NCI-H1417 treated with DMSO at 0.1 percent for 48 hours (cell line): ENCODE data around the gene LRRC75A.
"Not testable (repeated sequence)": the region's sequence is repeated elsewhere in the genome, so short reads cannot be mapped to it uniquely, and the experiment has no call there.

Experiments used
- DNase-seq: peaks from one replicate; lab custom pipeline; 2025; lab: John Stamatoyannopoulos, UW

Gene LRRC75A

DNA sequence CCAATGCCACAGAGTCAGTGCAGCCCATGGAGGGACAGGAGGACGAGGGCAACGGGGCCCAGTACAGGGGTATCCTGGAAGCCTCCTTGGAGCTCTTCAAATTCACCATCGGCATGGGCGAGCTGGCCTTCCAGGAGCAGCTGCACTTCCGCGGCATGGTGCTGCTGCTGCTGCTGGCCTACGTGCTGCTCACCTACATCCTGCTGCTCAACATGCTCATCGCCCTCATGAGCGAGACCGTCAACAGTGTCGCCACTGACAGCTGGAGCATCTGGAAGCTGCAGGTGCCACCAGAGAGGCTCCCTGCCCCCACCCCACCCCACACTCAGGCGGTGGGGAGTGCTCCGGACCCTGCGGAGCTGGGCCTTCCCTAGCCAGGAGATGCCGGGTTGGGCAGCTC is 60.0 kb downstream of the LRRC75A start:
- DNase-seq, result no peak

DNA sequence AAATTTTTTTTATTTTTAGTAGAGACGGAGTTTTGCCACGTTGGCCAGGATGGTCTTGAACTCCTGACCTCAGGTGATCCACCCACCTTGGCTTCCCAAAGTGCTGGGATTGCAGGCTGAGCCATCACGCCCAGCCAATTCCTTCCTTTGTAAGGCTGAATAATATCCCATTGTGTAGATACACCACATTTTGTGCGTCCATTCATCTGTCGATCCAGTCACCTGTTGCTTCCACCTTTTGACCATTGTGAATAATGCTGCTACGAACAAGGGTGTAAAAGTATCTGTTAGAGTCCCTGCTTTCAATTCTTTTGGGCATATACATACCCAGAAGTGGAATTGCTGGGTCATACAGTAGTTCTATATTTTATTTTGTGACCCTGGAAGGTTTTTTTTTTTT is 61.3 kb downstream of the LRRC75A start:
- no peak for DNase-seq

DNA sequence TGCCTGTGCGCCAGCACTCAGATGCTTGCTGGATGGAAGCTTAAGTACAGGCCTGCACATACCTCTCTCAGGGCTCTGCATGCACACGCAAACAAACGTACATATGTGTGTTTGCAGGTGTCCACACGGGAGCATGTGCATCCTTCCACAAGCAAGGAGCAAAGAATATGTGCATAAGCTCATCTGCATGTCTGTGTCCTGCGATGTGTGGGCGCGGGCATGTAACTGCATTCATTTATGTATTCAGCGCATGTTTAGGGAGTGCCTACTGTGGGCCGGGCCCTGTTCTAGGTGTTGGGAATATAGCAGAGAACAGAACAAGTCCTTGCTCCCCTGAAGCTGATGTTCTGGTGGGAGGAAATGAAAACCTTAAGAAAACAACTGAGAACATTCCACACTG is 62.9 kb downstream of the LRRC75A start:
- DNase-seq, result no peak

DNA sequence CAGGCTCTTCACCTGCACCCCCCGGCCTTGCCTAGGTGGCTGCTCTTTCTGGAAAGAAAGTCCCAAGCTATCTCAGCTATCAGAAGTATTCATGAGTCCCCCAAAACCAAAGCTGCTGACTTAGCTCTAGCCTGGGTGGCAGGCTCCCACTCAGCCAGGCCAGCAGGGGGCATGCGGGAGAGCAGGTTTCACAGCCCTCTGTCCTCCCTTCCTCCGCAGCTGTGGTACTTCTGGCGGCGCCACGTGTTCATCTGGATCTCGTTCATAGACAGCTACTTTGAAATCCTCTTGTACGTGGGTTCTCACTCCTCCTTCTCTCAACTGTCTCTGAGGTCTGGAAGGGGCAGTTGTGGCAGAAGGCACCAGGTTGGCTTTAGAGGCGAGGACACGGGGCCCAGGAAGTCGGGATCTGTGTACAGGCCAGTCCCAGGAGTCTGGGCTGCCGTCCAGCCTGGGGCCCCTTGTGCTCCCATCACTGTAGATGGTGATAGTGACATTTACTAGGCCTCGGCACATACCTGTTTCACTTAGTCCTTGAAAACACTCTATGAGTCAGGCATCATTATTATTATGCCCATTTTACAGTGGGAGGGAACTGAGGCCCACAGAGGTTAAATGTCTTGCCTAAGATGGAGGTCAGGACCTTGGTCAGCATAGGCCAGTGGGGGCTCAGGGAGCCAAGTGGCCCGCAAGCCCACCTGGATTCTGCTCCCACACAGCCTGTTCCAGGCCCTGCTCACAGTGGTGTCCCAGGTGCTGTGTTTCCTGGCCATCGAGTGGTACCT is 63.7 kb downstream of the LRRC75A start:
- no peak for DNase-seq

DNA sequence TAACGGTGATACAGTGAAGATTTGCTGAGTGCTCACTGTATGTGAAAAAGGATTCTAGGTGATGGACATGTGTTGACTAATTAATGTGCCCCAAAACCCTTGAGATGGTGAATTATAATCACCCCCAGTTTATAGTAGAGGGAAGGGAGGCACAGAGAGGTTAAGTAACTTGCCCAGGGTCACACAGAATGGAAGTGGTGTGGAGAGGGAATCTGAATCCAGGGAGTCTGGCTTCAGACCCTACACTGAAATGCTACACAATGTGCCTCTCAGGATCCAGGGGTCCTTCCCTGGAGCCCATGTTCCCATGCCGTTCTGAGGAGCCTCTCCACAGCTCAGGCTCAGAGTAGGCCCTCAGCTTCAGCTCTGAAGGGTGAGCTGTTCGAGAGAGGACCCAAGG is 65.0 kb downstream of the LRRC75A start:
- no peak for DNase-seq

DNA sequence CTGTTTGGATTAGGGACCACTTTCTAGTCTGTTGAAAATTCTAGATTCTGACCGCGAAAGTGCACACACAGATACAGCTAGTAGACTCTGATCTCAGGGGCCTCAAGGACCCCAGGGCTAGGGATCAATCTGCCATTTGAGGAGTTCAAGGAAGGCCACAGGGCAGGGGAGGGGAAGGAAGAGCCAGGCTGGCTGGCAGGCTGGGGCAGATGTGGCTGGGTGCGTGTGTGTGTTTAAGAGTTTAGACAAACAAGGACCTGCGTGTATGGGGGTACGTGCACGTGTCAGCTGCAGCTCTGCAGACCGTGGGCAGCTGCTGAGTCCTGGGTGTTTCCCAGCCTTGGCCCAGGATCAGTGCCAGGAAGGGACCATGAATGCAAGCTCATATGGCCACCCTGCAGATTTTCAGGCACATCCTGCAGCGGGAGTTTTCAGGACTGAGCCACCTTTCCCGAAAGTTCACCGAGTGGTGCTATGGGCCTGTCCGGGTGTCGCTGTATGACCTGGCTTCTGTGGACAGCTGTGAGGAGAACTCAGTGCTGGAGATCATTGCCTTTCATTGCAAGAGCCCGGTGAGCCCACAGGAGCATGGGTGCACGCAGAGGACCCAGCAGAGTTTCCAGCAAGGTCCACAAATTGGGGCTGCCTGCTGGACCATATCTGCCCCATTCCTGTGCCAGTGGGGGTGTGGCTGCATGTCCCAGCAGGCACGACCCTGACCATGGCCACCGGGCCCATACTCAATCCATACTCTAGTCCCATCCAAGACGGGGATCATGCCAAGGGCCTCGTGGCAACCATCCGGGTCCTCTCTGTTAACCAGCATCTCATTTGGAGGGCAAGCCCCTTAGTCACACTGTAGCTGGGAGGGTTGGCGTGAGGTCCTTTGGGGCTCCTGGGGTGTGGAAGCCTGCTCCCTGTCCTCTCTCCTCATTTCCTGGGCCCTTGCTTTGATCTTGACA is 66.0 kb downstream of the LRRC75A start:
- DNase-seq, result no peak

DNA sequence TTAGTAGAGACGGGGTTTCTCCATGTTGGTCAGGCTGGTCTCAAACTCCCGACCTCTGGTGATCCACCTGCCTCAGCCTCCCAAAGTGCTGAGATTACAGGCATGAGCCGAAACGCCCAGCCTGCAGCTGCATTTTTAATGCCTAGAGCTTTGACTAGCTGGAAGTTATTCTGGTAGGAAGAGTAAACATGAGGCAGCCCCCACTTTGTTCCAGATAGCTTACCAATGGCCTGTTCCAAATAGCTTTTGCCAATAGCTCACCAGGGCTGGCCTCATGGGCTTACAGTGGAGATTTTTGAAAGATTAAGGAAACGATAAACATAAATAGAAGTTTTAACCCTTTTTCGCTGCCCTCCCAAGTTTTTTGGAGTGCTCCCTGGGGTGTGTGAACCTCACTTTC is 66.8 kb downstream of the LRRC75A start:
- no peak for DNase-seq

DNA sequence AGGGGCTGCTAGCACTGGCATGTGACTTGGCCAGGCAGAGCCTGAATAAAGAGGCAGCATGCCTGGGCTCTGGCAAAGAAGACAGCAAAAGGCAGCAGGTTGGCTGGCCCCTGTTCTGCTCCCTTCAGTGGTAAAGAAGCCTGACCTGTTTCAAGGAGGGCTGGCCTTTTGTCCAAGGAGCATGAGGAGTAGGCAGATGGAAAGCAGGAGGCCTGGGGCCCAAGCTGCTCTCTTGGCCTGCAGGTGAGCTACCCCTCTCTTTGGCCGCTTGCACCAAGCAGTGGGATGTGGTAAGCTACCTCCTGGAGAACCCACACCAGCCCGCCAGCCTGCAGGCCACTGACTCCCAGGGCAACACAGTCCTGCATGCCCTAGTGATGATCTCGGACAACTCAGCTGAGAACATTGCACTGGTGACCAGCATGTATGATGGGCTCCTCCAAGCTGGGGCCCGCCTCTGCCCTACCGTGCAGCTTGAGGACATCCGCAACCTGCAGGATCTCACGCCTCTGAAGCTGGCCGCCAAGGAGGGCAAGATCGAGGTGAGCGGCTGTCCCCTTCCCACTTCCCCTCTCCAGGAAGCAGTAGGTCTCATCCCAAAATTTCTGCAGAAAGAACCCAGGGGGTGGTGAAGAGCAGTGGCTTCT is 68.6 kb downstream of the LRRC75A start:
- no peak for DNase-seq

DNA sequence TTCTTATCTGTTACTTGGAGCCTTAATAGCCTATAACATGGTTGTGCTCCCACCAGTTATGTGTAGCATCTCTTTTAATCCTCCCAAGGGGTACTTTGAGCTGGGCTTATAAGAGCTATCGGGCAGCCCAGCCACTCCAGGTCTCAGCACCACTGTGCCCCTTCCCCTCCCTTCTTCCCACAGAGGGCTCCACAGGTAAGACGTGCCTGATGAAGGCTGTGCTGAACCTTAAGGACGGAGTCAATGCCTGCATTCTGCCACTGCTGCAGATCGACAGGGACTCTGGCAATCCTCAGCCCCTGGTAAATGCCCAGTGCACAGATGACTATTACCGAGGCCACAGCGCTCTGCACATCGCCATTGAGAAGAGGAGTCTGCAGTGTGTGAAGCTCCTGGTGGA is 69.6 kb downstream of the LRRC75A start:
- no peak for DNase-seq

DNA sequence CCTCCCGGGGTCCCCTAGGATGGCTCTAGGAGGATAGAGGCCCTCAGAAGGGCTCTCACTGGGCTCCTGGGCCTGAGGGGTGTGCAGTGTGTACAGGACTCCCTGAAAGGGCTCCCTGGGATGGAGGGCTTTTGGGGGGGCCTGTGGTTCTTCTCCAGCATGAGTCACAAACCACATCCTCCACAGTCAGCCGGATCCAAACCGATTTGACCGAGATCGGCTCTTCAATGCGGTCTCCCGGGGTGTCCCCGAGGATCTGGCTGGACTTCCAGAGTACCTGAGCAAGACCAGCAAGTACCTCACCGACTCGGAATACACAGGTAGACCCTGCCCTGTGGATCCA is 72.1 kb downstream of the LRRC75A start:
- DNase-seq, result no peak

DNA sequence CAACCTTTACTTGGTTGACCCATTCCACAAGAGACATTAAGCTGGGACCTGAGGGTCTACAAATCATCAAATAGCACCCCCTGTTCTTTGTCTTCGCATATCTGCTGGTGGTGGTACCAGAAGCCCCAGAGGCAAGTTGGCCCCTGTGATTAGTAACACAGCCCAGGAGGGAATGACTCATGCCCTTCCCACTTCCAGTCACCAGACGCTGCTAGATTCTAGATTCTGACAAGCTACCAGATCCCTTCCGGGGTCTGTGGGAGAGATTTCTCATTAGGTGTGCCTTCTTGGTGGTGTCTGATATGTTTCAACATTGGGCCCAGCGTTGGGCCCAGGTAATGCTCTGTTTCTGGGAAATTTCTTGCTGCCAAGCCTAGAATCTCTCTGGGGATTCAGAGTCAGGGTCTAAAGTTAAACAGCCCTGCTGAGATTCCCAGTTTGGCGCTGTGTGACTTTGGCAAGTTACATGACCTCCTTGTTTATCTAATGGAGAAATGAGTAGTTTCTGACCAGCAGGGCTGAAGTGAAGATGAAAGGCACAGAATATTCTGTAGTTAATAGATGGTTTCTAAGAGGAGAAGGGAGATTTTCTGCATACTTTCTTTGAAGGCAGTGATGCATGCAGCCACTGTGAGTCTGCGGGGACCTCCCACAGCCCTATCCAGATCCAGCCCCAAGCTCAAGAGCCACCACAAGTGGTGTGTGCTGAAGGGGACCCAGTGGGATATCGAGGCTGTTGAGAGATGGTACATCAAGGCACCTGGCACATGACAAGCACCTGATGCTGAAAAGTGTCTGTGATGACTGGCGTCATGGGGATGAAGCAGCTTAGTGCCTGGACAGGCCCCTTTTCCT is 72.7 kb downstream of the LRRC75A start:
- DNase-seq, result no peak

DNA sequence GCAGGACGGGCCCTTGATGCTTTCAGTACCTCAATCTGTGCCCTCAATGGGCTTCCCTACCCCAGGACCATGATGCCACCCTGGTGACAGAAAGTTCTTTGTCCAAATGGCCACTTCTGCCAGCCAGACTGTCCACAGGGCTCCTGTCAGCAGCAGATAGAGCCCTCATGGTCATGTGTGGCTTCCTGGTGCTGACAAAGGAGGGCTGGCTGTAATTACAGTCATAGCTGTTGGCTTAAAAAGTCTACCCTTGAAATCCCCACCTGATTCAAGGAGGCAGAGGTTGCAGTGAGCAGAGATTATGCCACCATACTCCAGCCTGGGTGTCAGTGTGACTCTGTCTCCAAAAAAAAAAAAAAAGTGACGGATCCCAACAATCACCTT is 73.3 kb downstream of the LRRC75A start:
- DNase-seq, result no peak

DNA sequence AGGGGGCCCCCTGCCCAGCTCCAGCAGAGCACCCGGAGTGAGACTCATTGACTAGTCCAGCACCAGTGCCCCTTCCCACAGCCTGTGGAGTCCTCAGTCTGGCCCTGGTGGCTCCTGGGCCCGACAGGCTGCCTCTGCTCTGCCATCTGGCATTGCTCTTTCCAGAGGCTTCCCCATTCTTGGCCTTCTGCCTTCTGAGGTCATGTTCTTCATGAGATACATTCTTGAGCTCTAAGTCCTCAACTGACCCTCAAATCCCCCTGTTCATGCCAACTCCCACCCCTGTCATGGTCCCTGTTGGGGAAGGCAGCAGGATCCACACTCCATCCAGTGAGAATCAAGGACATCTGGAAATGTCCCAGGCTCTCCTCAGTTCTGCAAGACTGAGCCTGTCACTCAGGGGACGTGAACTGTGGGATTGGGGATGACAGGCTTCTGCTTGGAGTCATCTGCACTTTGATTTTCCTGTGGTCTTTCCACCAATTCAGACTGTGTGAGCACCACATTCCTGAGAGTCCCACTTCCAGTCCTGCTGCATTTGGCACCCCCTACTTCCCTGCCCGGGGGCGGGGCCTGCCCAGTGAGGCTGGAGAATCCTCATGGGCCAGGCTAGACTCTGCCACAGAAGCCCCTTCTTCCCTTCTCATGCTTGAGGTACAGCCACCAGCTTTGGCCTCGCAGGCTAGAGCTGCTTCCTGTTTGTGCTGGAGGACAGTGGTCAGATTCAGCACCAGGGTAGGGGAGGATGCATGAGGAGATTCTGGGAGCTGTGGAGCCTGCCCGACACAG is 73.9 kb downstream of the LRRC75A start:
- DNase-seq, result no peak

DNA sequence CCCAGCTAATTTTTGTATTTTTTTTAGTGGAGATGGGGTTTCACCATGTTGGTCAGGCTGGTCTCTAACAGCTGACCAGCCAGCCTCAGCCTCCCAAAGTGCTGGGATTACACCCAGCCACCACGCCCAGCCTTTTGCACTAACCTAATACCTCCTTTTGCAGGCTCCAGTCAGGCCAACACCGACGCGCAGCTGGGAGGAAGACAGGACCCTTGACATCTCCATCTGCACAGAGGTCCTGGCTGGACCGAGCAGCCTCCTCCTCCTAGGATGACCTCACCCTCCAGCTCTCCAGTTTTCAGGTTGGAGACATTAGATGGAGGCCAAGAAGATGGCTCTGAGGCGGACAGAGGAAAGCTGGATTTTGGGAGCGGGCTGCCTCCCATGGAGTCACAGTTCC is 74.6 kb downstream of the LRRC75A start:
- DNase-seq, result no peak

DNA sequence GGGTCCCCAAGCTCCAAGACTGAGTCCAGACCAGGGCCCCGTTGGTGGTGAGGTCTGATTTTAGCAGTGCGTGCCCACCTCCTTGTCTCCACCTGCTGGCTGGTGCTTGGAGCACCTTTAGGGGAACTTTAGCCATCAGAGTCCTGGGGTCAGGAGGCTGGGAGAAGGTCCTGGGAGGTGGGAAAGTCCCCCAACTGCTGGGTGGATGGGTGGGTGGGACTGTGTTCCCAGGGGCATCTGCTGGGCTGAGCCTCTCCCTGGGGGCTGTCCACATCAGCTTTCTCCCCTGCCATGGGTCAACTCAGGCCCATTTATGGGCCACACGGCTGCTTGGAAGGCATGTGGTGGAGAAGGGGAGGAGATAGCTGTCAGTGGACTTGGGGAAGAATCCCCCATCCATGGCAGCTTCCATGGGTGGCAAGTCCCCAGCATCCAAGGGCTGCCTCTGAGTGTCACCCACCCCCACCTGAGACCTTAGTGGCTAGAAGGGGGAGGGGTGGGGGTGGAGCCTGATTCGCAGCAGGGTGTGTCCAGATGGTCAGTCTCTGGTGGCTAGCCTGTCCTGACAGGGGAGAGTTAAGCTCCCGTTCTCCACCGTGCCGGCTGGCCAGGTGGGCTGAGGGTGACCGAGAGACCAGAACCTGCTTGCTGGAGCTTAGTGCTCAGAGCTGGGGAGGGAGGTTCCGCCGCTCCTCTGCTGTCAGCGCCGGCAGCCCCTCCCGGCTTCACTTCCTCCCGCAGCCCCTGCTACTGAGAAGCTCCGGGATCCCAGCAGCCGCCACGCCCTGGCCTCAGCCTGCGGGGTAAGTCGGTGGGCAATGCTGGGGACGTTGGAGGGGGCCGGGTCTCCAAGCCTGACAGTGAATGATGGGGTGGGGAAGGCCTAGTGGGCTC is 76.7 kb downstream of the LRRC75A start, which contains the start of gene TRPV2:
Gene TRPV2 (plus strand): TSS at position 541 of the 894 bp plus-strand sequence. CDS start 2,098 bp downstream, outside the sequence.
- no peak for DNase-seq

DNA sequence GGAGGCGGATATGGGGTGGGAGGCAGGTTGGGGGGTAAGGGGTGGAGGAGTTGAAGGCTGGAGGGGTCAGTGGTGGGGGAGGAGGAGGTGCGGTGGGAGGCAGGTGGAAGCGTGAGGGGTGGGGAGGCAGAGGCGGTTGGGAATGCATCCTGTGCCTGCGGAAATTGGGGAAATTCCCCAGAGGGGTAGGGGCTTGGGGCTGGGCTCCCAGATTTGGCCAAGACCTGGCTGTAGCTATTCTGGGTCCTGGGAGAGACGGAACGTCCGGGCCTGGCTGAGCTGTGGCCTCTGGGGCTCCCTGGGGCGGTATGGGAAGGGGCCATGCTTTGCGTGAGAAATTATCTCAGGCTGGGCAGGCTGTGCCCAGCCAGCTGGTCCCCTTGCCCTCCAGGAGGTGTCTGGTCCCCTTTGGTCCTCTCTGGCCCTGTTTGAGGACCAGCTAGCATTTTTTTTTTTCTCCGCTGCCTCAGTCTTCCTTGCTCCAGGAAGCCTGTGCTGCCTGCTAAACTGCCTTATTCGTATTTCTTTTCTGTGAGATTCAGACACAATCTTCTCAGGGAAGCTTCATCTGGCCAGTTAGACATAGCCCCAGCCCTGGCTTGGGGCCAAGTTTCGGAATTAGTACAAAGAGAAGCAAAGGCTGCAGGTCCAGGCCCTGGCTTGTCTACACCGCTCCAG is 83.9 kb downstream of the LRRC75A start:
- DNase-seq, result no peak

DNA sequence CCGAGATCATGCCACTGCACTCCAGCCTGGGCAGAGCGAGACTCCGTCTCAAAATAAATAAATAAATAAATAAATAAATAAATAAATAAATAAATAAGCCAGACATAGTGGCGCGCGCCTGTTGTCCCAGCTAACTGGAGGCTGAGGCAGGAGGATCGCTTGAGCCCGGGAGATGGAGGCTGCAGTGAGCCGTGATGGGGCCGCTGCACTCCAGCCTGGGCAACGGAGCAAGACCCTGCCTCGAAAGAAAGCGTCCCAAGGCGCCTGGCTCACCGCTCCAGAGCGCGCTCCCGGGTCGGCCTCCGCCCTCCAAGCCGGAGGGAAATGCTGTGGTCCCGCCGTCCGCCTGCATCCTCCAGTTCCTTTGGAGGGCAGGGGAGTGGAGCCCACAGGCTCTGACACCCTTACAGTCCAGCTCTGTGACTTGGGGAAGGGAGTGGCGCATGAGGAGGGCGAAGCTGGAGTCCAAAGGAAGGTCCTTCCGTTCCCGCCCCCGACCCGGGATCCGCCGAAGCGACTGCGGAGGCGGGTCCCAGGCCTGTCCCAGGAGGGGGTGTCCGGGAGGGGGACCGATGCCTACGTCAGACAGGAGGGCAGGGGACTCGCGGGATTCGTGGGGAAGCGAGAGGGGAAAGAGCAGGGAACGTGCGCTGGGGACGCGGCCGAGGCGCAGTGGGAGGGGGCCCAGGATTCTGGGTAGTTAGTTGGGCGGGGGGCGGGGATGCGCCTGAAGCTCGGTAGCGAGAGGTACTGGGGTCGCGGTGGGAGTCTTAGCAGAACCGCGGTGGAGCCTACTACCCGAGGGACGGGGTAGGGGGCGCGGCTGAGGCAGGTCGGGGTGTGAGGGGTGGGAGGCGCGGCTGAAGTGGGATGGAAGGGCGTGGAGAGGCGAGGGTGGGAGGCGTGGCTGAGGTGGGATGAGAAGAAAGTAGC is 85.0 kb downstream of the LRRC75A start:
- no peak for DNase-seq

DNA sequence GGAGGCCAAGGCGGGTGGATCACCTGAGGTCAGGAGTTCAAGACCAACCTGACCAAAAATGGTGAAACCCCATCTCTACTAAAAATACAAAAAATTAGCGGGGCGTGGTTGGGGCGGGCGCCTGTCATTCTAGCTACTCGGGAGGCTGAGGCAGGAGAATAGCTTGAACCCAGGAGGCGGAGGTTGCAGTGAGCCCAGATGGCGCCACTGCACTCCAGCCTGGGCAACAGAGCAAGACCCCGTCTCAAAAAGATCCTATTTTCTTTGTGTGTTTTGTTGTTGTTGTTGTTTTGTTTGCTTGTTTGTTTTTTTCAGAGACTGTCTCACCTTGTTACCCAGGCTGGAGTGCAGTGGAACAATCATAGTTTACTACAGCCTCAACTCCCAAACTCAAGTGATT is 88.1 kb downstream of the LRRC75A start:
- not testable (repeated sequence) for DNase-seq
